Cardiac ventricle fibroblast (primary cell): ENCODE results near the gene SFT2D3. TPM values are rescaled to one million over a fixed set of nuclear protein-coding genes. Genes with fewer than 3 reads are reported as not detected.

Source experiments
- total RNA-seq: library from RNA; depleted of rRNA; stranded (reverse); fragments of >200 nt; gene quantifications from 2 replicates; pipeline ENCODE4 v1.2.3, GENCODE V29; 2015

SFT2D3 gene
- 5.7 and 6.8 TPM in 2 replicates for total RNA-seq

GRCh38 chr2:127701193-127701650, at the start of gene SFT2D3:
Gene SFT2D3 (plus strand): TSS chr2:127701497. CDS start chr2:127701529, 32 bp downstream.

GRCh38 chr2:127675331-127676261, 25.7 kb upstream of the SFT2D3 start, which contains the start of gene LIMS2:
Gene LIMS2 (minus strand): TSS chr2:127675530. CDS start chr2:127675024, 506 bp downstream.

Other genes starting within 250 kb of the SFT2D3 start
- gene IWS1, start 175.0 kb upstream of the SFT2D3 start, total RNA-seq: 21.7 and 37.5 TPM in 2 replicates
- gene MYO7B, start 165.8 kb upstream of the SFT2D3 start, total RNA-seq: 0.06 TPM in 1 of 2 replicates, not detected in the other
- not detected in 2 replicates for gene GPR17, start 55.3 kb upstream of the SFT2D3 start, total RNA-seq
- 0.34 and 1.1 TPM in 2 replicates for gene LIMS2, start 26.0 kb upstream of the SFT2D3 start, total RNA-seq
- gene WDR33, start 109.7 kb downstream of the SFT2D3 start, total RNA-seq: 15.0 and 17.5 TPM in 2 replicates
- 7.9 and 10.2 TPM in 2 replicates for gene POLR2D, start 156.7 kb downstream of the SFT2D3 start, total RNA-seq
- 9.2 and 10.7 TPM in 2 replicates for gene AMMECR1L, start 184.5 kb downstream of the SFT2D3 start, total RNA-seq